HG03442 (cell line): ENCODE results near the gene CXCL1.

Experiments
- ATAC-seq: cut with Tn5 transposase; IDR thresholded peaks from one replicate; pipeline ENCODE4 v1.9.1; 2021; ENCODE audit warnings: mild to moderate bottlenecking, moderate library complexity; ENCODE audit not compliant: unreplicated experiment

Gene CXCL1

GRCh38 chr4:73851293-73851692, 17.9 kb upstream of the CXCL1 start:
- no peak for ATAC-seq

GRCh38 chr4:73852771-73853170, 16.4 kb upstream of the CXCL1 start:
- ATAC-seq, result no peak

GRCh38 chr4:73853246-73853704, 15.9 kb upstream of the CXCL1 start, which contains the start of gene PF4V1:
PF4V1 (plus strand) TSS chr4:73853296; CDS start chr4:73853363, 67 bp downstream.
- no peak for ATAC-seq

GRCh38 chr4:73853718-73854473, 15.3 kb upstream of the CXCL1 start:
- ATAC-seq, result no peak

GRCh38 chr4:73855406-73855805, 13.8 kb upstream of the CXCL1 start:
- no peak for ATAC-seq

GRCh38 chr4:73856518-73856917, 12.7 kb upstream of the CXCL1 start:
- ATAC-seq, result no peak

- ATAC-seq, result no peak
Measured at GRCh38 chr4:73859614-73860088, 9.5 kb upstream of the CXCL1 start.

- ATAC-seq, result no peak
Measured at GRCh38 chr4:73860181-73860580, 9.0 kb upstream of the CXCL1 start.

GRCh38 chr4:73860917-73861316, 8.3 kb upstream of the CXCL1 start:
- ATAC-seq, result no peak

GRCh38 chr4:73862322-73862721, 6.9 kb upstream of the CXCL1 start:
- no peak for ATAC-seq

GRCh38 chr4:73864365-73864764, 4.8 kb upstream of the CXCL1 start:
- no peak for ATAC-seq

GRCh38 chr4:73864961-73865360, 4.2 kb upstream of the CXCL1 start:
- no peak for ATAC-seq

GRCh38 chr4:73865431-73866096, 3.6 kb upstream of the CXCL1 start:
- ATAC-seq, result no peak

- no peak for ATAC-seq
Measured at GRCh38 chr4:73866246-73866645, 2.9 kb upstream of the CXCL1 start.

GRCh38 chr4:73867783-73868182, 1.4 kb upstream of the CXCL1 start:
- ATAC-seq, result no peak

GRCh38 chr4:73868206-73869129, 725 bp upstream of the CXCL1 start:
- ATAC-seq, result no peak

GRCh38 chr4:73870260-73870659, 1.1 kb downstream of the CXCL1 start:
- no peak for ATAC-seq

GRCh38 chr4:73870768-73871167, 1.6 kb downstream of the CXCL1 start:
- no peak for ATAC-seq

GRCh38 chr4:73871511-73872310, 2.5 kb downstream of the CXCL1 start:
- no peak for ATAC-seq
